Ecto neural progenitor cell (in vitro differentiated cells): ENCODE measurements around the gene GPC3.

Source experiments
- DNase-seq: peaks from one replicate; pipeline ENCODE4 v3.0.0-alpha.2; 2018; ENCODE audit warnings: low spot score

Gene GPC3

GRCh38 chrX:133968109-133968508, 17.3 kb downstream of the GPC3 start:
- DNase-seq: no peak

GRCh38 chrX:133966199-133966598, 19.2 kb downstream of the GPC3 start:
- DNase-seq: no peak

GRCh38 chrX:133965321-133965720, 20.1 kb downstream of the GPC3 start:
- no peak for DNase-seq

- DNase-seq: no peak
These were observed 24.3 kb downstream of the GPC3 start for GRCh38 chrX:133961046-133961445.

GRCh38 chrX:133959972-133960371, 25.4 kb downstream of the GPC3 start:
- no peak for DNase-seq

- DNase-seq: no peak
These were observed 26.3 kb downstream of the GPC3 start for GRCh38 chrX:133958997-133959688.

GRCh38 chrX:133956570-133957340, 28.6 kb downstream of the GPC3 start:
- DNase-seq: no peak

GRCh38 chrX:133953785-133954355, 31.5 kb downstream of the GPC3 start:
- no peak for DNase-seq

GRCh38 chrX:133953078-133953477, 32.3 kb downstream of the GPC3 start:
- no peak for DNase-seq

GRCh38 chrX:133951098-133951497, 34.3 kb downstream of the GPC3 start:
- DNase-seq: no peak

- DNase-seq: no peak
These were observed 35.2 kb downstream of the GPC3 start for GRCh38 chrX:133950214-133950613.

- DNase-seq: no peak
These were observed 36.5 kb downstream of the GPC3 start for GRCh38 chrX:133948895-133949294.

- no peak for DNase-seq
These were observed 37.4 kb downstream of the GPC3 start for GRCh38 chrX:133947996-133948395.

GRCh38 chrX:133947022-133947421, 38.4 kb downstream of the GPC3 start:
- no peak for DNase-seq

- DNase-seq: no peak
These were observed 41.9 kb downstream of the GPC3 start for GRCh38 chrX:133943507-133943906.

GRCh38 chrX:133939655-133940302, 45.6 kb downstream of the GPC3 start:
- DNase-seq: no peak

GRCh38 chrX:133938530-133938929, 46.9 kb downstream of the GPC3 start:
- no peak for DNase-seq

- DNase-seq: no peak
These were observed 48.4 kb downstream of the GPC3 start for GRCh38 chrX:133937022-133937421.

GRCh38 chrX:133935076-133935475, 50.3 kb downstream of the GPC3 start:
- DNase-seq: no peak

- DNase-seq: no peak
These were observed 52.1 kb downstream of the GPC3 start for GRCh38 chrX:133933316-133933715.

- no peak for DNase-seq
These were observed 55.4 kb downstream of the GPC3 start for GRCh38 chrX:133929836-133930464.

GRCh38 chrX:133928365-133928764, 57.0 kb downstream of the GPC3 start:
- DNase-seq: no peak
